K562 treated with DMSO at 1 percent for 24 hours (cell line): ENCODE measurements around the gene CFAP47. TPM values are rescaled to one million over a fixed set of nuclear protein-coding genes. Genes with fewer than 3 reads are reported as not detected.

Experiments
- total RNA-seq: library from RNA; unstranded; fragments of 300-600 nt; gene quantifications from 2 replicates; pipeline ENCODE4 v1.2.3, GENCODE V29; 2022; ENCODE audit warnings: low read depth; ENCODE audit not compliant: insufficient read depth

Gene CFAP47, protein sequence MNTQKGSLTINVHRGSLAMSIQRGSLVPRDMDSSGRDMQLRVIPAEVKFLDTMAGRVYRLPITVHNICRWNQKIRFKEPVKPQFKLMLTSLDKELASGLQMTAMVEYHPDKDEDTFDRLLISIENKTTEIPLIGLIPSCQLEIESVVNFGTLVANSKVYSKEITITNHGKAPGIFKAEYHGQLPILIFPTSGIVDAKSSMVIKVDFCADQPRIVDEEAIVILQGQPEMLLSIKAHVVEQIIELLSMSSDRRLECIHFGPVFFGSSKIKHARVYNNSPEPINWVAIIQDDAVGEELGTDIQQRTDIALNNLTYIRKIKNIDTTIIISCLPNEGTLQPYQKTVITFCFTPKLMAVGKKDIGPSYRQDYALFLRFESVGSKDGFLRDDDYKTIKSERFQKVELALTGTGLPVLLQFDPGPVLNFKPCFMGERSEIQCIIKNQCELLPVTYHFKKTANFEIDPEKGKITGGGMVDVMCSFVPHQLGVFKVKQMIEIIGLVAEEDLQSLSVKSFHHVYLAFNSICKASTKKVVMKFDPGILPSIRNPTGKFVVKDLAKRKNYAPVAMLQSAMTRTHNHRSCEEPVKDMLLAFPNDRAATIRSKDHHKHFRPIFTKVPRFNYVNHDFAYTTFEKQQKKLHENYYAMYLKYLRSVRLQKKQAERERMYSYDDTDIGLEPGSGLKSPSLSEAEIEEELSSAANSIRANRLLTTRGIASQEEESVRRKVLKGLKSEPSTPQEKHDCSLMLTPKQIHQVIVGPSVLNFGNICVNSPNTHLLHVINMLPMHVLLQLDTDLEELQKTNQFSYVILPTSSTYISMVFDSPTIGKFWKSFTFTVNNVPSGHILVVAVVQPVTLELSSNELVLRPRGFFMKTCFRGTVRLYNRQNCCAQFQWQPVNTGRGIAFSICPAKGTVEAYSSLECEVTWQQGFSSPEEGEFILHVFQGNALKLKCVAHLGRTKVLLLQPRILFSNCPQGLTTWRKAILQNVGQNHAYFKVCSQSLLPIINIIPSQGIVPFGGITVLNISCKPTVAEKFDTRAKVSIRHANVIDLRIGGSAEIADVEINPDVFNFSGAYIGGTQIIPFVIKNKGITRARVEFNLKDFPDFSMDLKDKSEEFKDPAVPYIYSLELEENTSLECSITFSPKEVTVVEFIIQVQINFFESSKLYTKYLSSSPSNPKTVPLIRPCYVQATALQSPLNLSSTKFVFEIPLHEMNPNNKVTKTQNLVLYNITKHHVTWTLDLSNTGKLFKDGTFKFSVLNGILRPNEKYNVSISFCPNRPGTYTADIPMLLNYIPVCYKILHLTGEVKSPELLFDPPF (N-terminal part only)
- total RNA-seq, result not detected in 2 replicates

DNA sequence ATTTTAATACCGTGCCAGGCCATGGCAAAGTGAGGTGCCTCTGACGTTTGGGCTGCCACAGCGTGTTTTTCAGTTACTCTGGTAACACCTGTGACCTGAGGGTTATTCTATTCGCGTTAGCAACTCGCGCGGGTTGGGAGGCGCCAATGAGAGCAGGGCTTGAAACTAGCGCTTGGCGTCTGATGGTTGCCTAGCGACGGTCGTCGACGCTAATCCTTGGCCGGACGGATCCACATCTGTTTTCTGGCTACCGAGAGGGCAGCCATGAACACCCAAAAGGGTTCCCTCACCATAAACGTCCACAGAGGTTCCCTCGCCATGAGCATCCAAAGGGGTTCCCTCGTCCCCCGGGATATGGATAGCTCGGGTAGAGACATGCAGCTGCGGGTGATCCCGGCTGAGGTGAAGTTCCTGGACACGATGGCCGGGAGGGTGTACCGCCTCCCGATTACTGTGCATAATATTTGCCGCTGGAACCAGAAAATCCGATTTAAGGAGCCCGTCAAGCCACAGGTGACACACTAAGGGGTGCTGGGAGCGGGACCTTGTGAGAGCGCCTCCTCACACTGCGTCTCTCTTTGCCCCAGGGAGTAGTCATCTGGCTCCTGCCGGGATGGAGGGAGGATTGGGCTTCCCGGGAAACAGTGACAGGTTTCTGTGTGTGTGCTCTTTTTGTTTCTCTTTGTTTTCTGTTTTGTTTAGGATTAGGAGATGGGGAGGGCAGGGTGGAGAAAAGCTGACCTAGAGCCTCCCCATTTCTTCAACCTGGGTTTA lies at the start of gene CFAP47:
TSS of gene CFAP47 (plus strand) at position 199 of the 774 bp plus-strand sequence. CDS start at position 265, 66 bp downstream.

Other genes starting within 250 kb of the CFAP47 start
- 0.59 and 0.94 TPM in 2 replicates for gene MAGEB16, start 121.4 kb upstream of the CFAP47 start, total RNA-seq